B cell (primary cell): Measurements from ENCODE around the gene ATAD5. TPM values are rescaled to one million over a fixed set of nuclear protein-coding genes. Genes with fewer than 3 reads are reported as not detected.

ENCODE experiments used
- ATAC-seq: fragments of 200-7000 bp; cut with Tn5 transposase; one replicate; pipeline ENCODE4 v1.10.0; 2021; ENCODE audit warnings: low read depth, mild to moderate bottlenecking, moderate number of reproducible peaks, moderate library complexity
- CTCF ChIA-PET: fragments of 350-600 bp; sonication (Branson Sonifier 250); formaldehyde crosslinking; loops from one replicate; lab custom pipeline; 2021; ENCODE audit warnings: antibody characterized with exemption, inconsistent platforms; lab: Charles Lee
- POLR2A ChIA-PET: fragments of 350-600 bp; sonication (Branson Sonifier 250); formaldehyde crosslinking; loops from one replicate; lab custom pipeline; 2021; ENCODE audit warnings: antibody characterized with exemption; lab: Charles Lee
- DNase-seq: peaks from one replicate; pipeline ENCODE4 v3.0.0; 2013
- H2AFZ ChIP-seq: 2 replicates; pipeline ENCODE4 v1.6.1; 2012; ENCODE audit warnings: mild to moderate bottlenecking, low read depth, low read length; ENCODE audit not compliant: insufficient read depth, poor library complexity, severe bottlenecking
- H3K27ac ChIP-seq, 2 donors: 1 replicate in 1 of 2; 2 replicates in 1 of 2; pipeline ENCODE4 v1.5.1; 2012 to 2013; ENCODE audit warnings: low read length in 2 of 2, mild to moderate bottlenecking in 2 of 2, moderate library complexity in 1 of 2
- H3K27me3 ChIP-seq, 4 experiments: fragments of 200-600 bp in 1 of 4; sonication (generic) in 1 of 4; replicated peaks in 1 of 4; 1 replicate in 2 of 4; 2 replicates in 2 of 4; pipeline versions ENCODE4 v1.6.1 to v1.7.0; 2013 to 2016; ENCODE audit warnings: low read length in 3 of 4, mild to moderate bottlenecking in 2 of 4, mixed read lengths in 1 of 4, moderate library complexity in 1 of 4; ENCODE audit not compliant: insufficient read depth in 4 of 4, control insufficient read depth in 3 of 4; ENCODE audit errors: control extremely low read depth in 1 of 4
- H3K36me3 ChIP-seq, 2 experiments: replicated peaks in 1 of 2; 1 replicate in 1 of 2; 2 replicates in 1 of 2; pipeline versions ENCODE4 v1.6.1 to v1.7.1; 2013; ENCODE audit warnings: low read length in 1 of 2; ENCODE audit not compliant: insufficient read depth in 2 of 2, control insufficient read depth in 1 of 2; ENCODE audit errors: control extremely low read depth in 1 of 2, extremely low read depth in 1 of 2
- H3K4me1 ChIP-seq, 2 donors: fragments of 200-600 bp in 1 of 2; sonication (generic) in 1 of 2; 1 replicate in 1 of 2; 2 replicates in 1 of 2; pipeline versions ENCODE4 v1.5.1 to v1.6.1; 2013 to 2017; ENCODE audit warnings: low read length in 2 of 2; ENCODE audit not compliant: control insufficient read depth in 2 of 2, insufficient read depth in 2 of 2
- H3K4me2 ChIP-seq: replicated peaks from 2 replicates; pipeline ENCODE3; 2012; ENCODE audit warnings: mild to moderate bottlenecking, low read depth, low read length; ENCODE audit not compliant: poor library complexity, severe bottlenecking
- H3K4me3 ChIP-seq, 5 experiments: fragments of 200-600 bp in 1 of 5; sonication (generic) in 1 of 5; 1 replicate in 3 of 5; 2 replicates in 2 of 5; pipeline versions ENCODE4 v1.5.1 to v1.7.0; 2011 to 2016; ENCODE audit warnings: low read length in 4 of 5, mild to moderate bottlenecking in 4 of 5, low read depth in 2 of 5, control low read depth in 1 of 5, moderate library complexity in 1 of 5; ENCODE audit not compliant: insufficient read depth in 1 of 5; ENCODE audit errors: control extremely low read depth in 1 of 5, extremely low read depth in 1 of 5
- H3K79me2 ChIP-seq: fragments of 200-600 bp; sonication (generic); one replicate; pipeline ENCODE4 v1.6.0; 2016; ENCODE audit warnings: low read length; ENCODE audit not compliant: control insufficient read depth, insufficient read depth
- H3K9ac ChIP-seq: fragments of 200-600 bp; sonication (generic); 2 replicates; pipeline ENCODE4 v1.6.1; 2017; ENCODE audit warnings: mild to moderate bottlenecking, low read length, moderate library complexity
- H3K9me3 ChIP-seq, 3 donors: one replicate each; pipeline versions ENCODE4 v1.6.1 to v1.7.1; 2013; ENCODE audit warnings: low read length in 2 of 3; ENCODE audit not compliant: control insufficient read depth in 2 of 3, insufficient read depth in 1 of 3; ENCODE audit errors: control extremely low read depth in 1 of 3
- H4K20me1 ChIP-seq: 2 replicates; pipeline ENCODE4 v1.6.0; 2012; ENCODE audit warnings: mild to moderate bottlenecking, low read length; ENCODE audit not compliant: insufficient read depth, control insufficient read depth, poor library complexity, severe bottlenecking
- H3K27ac Mint-ChIP-seq: one replicate; pipeline ENCODE4 v1.8.0; 2021; ENCODE audit warnings: mixed read lengths
- H3K27me3 Mint-ChIP-seq: one replicate; pipeline ENCODE4 v1.8.0; 2021; ENCODE audit warnings: mixed read lengths
- H3K4me1 Mint-ChIP-seq: one replicate; pipeline ENCODE4 v1.8.0; 2021; ENCODE audit warnings: mixed read lengths
- H3K4me3 Mint-ChIP-seq: one replicate; pipeline ENCODE4 v1.8.0; 2021; ENCODE audit warnings: mixed read lengths
- H3K9me3 Mint-ChIP-seq: one replicate; pipeline ENCODE4 v1.8.0; 2022; ENCODE audit warnings: mixed read lengths; ENCODE audit not compliant: insufficient read depth
- EZH2 ChIP-seq: IDR thresholded peaks from 2 replicates; pipeline ENCODE4 v1.6.1; 2012; ENCODE audit warnings: borderline replicate concordance, low read depth, mild to moderate bottlenecking, moderate library complexity, low read length; ENCODE audit not compliant: insufficient read depth, poor library complexity, severe bottlenecking
- WGBS: methylation state at CpG from one replicate; pipeline ENCODE4 v1.1.5; 2013; ENCODE audit warnings: missing lambda C conversion rate; ENCODE audit not compliant: insufficient coverage; 5-methylcytosine and 5-hydroxymethylcytosine counted together
- intact Hi-C: fragments of 100-400 bp; cut with micrococcal nuclease; formaldehyde crosslinking; loops from one replicate; pipeline ENCODE4 v1.10.0; 2022
- polyA plus RNA-seq: library from polyadenylated mRNA; depleted of rRNA; stranded (reverse); fragments of >200 nt; gene quantifications from 2 replicates; pipeline ENCODE4 v1.2.3, GENCODE V29; 2012
- total RNA-seq, 2 donors: library from RNA; stranded (reverse); fragments of 120-200 nt in 1 of 2; gene quantifications; 1 replicate in 1 of 2; 2 replicates in 1 of 2; pipeline versions ENCODE4 v1.2.3 to v1.2.4, GENCODE V29; 2013 to 2022
- TF ChIP-seq, protein P1 (sequence below): fragments of 200-600 bp; IDR thresholded peaks from one replicate; pipeline ENCODE4 v1.8.0; 2022; ENCODE audit warnings: antibody characterized with exemption, mild to moderate bottlenecking

The ATAD5 gene
- total and polyA plus RNA-seq, 2 donors (not counting 1 experiment from before 2014, with no cell fraction given): 1.2 to 7.3 TPM

DNA sequence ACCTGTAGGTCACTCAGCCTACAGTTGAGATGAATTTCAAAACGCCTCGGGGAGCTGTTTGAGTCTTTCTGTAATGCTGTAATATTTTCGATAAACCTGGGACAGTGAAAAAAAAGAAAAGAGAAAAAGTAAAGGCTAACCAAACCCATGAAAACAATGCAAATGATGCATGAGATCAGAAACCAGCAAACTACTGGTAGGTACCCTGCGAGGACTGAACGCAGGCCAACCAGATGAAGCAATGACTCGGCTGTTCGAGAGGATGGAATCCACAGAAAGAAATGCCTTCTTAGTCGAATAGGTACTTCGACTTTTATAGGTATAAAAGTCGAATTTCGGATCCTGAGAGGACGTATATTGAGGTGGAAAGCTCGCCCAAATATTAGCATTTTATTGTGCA lies 509 bp upstream of the ATAD5 start:
- Mint-ChIP-seq H3K27ac (peak overlapping the region; percentile 96), H3K4me3 (peak overlapping the region; percentile 96), H3K4me1 (peaks cover 23% of the 10 kb centered on the region), H3K27me3 (no peaks in the 10 kb centered on the region), H3K9me3 (no peaks in the 10 kb centered on the region)
- no peak for DNase-seq
- Histone ChIP-seq H3K9me3 (no peaks in the 10 kb centered on the region), H3K4me3 (peak overlapping the region; percentile 73 to 100 (median 78)), H3K9ac (peak overlapping the region; percentile 98), H2AFZ (peak overlapping the region; percentile 100), H3K27ac (peak overlapping the region in 1 of 2 donors; percentile 67), H3K4me2 (peak overlapping the region; percentile 99), H4K20me1 (no peaks in the 10 kb centered on the region), H3K27me3 (no peaks in the 10 kb centered on the region), H3K36me3 (no peaks in the 10 kb centered on the region), H3K4me1 (peaks cover 14% of the 10 kb centered on the region in 2 donors), H3K79me2 (peaks cover 17% of the 10 kb centered on the region)
- POLR2A ChIA-PET: interaction anchor here (0.6 to 1.4 kb wide), 3 partner anchors 12 to 26 kb away, joined by 3 to 7 read pairs (median 4); no protein-coding TSS in a partner anchor
- intact Hi-C loops: loop anchor here (5.0 kb wide), 1 partner anchor 476 kb away; no protein-coding TSS in a partner anchor
- peak; percentile 19 for ATAC-seq
- CTCF ChIA-PET: interaction anchor here (0.6 to 1.5 kb wide), 6 partner anchors 8 to 354 kb away, joined by 3 to 6 read pairs (median 3); partner anchors contain the start of gene GOSR1
- TF ChIP-seq, protein P1, sequence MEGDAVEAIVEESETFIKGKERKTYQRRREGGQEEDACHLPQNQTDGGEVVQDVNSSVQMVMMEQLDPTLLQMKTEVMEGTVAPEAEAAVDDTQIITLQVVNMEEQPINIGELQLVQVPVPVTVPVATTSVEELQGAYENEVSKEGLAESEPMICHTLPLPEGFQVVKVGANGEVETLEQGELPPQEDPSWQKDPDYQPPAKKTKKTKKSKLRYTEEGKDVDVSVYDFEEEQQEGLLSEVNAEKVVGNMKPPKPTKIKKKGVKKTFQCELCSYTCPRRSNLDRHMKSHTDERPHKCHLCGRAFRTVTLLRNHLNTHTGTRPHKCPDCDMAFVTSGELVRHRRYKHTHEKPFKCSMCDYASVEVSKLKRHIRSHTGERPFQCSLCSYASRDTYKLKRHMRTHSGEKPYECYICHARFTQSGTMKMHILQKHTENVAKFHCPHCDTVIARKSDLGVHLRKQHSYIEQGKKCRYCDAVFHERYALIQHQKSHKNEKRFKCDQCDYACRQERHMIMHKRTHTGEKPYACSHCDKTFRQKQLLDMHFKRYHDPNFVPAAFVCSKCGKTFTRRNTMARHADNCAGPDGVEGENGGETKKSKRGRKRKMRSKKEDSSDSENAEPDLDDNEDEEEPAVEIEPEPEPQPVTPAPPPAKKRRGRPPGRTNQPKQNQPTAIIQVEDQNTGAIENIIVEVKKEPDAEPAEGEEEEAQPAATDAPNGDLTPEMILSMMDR: no peak
- no peak for TF ChIP-seq EZH2
- WGBS: 24% methylated on average over 5 of the region's 13 CpGs

DNA sequence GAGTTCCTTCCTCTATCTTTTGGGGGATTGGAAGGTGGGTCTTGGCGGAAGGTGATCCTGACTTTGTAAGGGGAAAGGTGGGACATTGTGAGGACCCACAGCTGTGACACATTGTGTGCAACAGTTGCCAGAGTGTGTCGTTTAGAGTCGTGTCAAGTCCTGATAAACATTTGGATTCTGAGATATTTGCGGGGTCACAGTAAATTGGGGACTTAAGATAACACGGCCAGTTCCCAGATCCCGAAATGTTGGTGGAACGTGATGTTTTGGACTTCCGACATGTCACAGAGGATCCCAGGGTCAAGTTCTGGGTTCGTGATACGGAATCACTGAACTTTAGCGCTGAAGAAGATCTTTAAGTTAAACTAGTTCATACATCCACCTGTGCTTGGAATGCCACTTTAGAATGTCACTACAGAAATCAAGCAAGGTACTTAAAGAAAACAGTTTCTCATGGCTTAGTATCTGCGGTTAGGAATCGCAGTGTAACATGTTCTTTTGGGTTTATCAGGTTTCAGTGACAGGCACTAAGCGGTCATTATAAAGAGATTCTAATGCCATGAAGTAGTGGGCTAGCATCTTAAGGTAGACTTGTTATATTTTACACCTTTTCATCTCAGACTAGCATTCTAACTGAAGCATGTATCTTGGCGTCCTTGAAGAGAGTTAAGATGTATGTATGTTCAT lies 815 bp downstream of the ATAD5 start:
- no peaks in the 10 kb centered on the region for H3K27me3 Mint-ChIP-seq
- Histone ChIP-seq H3K27ac (peak overlapping the region in 1 of 2 donors; percentile 67), H3K9me3 (no peaks in the 10 kb centered on the region), H3K4me1 (peaks cover 14% of the 10 kb centered on the region in 2 donors), H3K79me2 (peaks cover 17% of the 10 kb centered on the region), H2AFZ (peak overlapping the region; percentile 100), H3K4me3 (peak overlapping the region; percentile 73 to 100 (median 78)), H3K4me2 (peak overlapping the region; percentile 99), H3K36me3 (no peaks in the 10 kb centered on the region), H4K20me1 (no peaks in the 10 kb centered on the region), H3K27me3 (no peaks in the 10 kb centered on the region), H3K9ac (peak overlapping the region; percentile 98)
- ChIA-PET CTCF (interaction anchor here (1.0 to 1.4 kb wide), 2 partner anchors 10 to 22 kb away, joined by 3 to 4 read pairs; no protein-coding TSS in a partner anchor), POLR2A (interaction anchor here (0.8 to 1.4 kb wide), 2 partner anchors 8 to 23 kb away, joined by 3 to 4 read pairs; no protein-coding TSS in a partner anchor)
- peaks cover 23% of the 10 kb centered on the region for H3K4me1 Mint-ChIP-seq
- intact Hi-C loops: loop anchor here (1.0 to 5.0 kb wide), 3 partner anchors 8 to 475 kb away; partner anchors contain the start of genes CRLF3 and RNF135
- H3K4me3 Mint-ChIP-seq: peak overlapping the region; percentile 96
- no peaks in the 10 kb centered on the region for H3K9me3 Mint-ChIP-seq
- 6% methylated on average over 14 of the region's 15 CpGs for WGBS
- H3K27ac Mint-ChIP-seq: peak overlapping the region; percentile 83
- TF ChIP-seq, protein P1: no peak
- TF ChIP-seq EZH2: no peak
- DNase-seq (no peak), ATAC-seq (no peak)
